ENCODE data around the gene LAMTOR3.

DNA sequence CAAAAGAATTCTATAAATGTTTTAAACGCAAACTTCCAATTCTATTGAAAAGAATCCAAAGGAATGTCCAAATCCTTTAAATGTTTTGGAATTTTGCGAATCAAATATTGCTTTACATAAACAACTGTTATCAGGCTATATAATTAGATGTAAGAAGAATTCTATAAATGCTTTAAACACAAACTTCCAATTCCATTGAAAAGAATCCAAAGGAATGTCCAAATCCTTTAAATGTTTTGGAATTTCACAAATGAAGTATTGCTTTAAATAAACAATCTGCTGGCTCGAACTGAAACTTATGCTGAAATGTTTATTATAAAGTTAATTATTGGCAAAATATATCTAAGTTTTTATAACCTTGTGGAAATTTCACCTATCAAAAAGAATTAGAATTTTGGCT, 61.5 kb downstream of the LAMTOR3 start:
- TF ChIP-seq, protein P1, sequence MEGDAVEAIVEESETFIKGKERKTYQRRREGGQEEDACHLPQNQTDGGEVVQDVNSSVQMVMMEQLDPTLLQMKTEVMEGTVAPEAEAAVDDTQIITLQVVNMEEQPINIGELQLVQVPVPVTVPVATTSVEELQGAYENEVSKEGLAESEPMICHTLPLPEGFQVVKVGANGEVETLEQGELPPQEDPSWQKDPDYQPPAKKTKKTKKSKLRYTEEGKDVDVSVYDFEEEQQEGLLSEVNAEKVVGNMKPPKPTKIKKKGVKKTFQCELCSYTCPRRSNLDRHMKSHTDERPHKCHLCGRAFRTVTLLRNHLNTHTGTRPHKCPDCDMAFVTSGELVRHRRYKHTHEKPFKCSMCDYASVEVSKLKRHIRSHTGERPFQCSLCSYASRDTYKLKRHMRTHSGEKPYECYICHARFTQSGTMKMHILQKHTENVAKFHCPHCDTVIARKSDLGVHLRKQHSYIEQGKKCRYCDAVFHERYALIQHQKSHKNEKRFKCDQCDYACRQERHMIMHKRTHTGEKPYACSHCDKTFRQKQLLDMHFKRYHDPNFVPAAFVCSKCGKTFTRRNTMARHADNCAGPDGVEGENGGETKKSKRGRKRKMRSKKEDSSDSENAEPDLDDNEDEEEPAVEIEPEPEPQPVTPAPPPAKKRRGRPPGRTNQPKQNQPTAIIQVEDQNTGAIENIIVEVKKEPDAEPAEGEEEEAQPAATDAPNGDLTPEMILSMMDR (IDR thresholded peaks at IDR 0.05; ENCODE audit: insufficient read depth, low read length, poor library complexity, severe bottlenecking): no peak
- no peak for TF ChIP-seq EZH2phosphoT487 (conservative IDR thresholded peaks at IDR 0.05; ENCODE audit: low read length)

Measured in SU-DHL-6 (cell line).